GM23338 (cell line): ENCODE results near the gene EXO5. TPM values are rescaled to one million over a fixed set of nuclear protein-coding genes. Genes with fewer than 3 reads are reported as not detected.
A peak's percentile ranks its signal among the peaks of the same experiment; 100 is the strongest.

Source experiments
- ATAC-seq: fragments of 200-7000 bp; cut with Tn5 transposase; 3 replicates; pipeline ENCODE4 v1.9.1; 2020
- DNase-seq: peaks from one replicate; pipeline ENCODE4 v3.0.0-alpha.2; 2015; ENCODE audit warnings: low spot score
- H2AFZ ChIP-seq: fragments of 200-600 bp; sonication (generic); 2 replicates; pipeline ENCODE4 v1.8.0; 2016; ENCODE audit warnings: antibody characterized with exemption, mild to moderate bottlenecking, moderate library complexity
- H3F3A ChIP-seq: fragments of 200-600 bp; sonication (generic); replicated peaks from 2 replicates; pipeline ENCODE4 v1.8.0; 2017; ENCODE audit warnings: antibody characterized with exemption, mixed run types, low read depth
- H3K27ac ChIP-seq: fragments of 200-600 bp; sonication (generic); 2 replicates; pipeline ENCODE4 v1.6.1; 2016; ENCODE audit warnings: low read depth
- H3K27me3 ChIP-seq: fragments of 200-600 bp; sonication (generic); 2 replicates; pipeline ENCODE4 v1.8.0; 2016; ENCODE audit warnings: mild to moderate bottlenecking, mixed run types, moderate library complexity; ENCODE audit not compliant: insufficient read depth
- H3K36me3 ChIP-seq: fragments of 200-600 bp; sonication (generic); 2 replicates; pipeline ENCODE4 v1.8.0; 2016; ENCODE audit warnings: mild to moderate bottlenecking; ENCODE audit not compliant: insufficient read depth
- H3K4me1 ChIP-seq: fragments of 200-600 bp; sonication (generic); 2 replicates; pipeline ENCODE4 v1.8.0; 2016; ENCODE audit warnings: mild to moderate bottlenecking, moderate library complexity; ENCODE audit not compliant: insufficient read depth
- H3K4me2 ChIP-seq: fragments of 200-600 bp; sonication (generic); 2 replicates; pipeline ENCODE4 v1.7.1; 2017; ENCODE audit warnings: mixed run types
- H3K4me3 ChIP-seq: fragments of 200-600 bp; sonication (generic); 2 replicates; pipeline ENCODE4 v1.6.1; 2016; ENCODE audit warnings: mixed run types
- H3K79me2 ChIP-seq: fragments of 200-600 bp; sonication (generic); replicated peaks from 2 replicates; pipeline ENCODE4 v1.8.0; 2017; ENCODE audit warnings: mild to moderate bottlenecking; ENCODE audit not compliant: insufficient read depth
- H3K9me2 ChIP-seq: fragments of 200-600 bp; sonication (generic); 2 replicates; pipeline ENCODE4 v1.8.0; 2017; ENCODE audit not compliant: insufficient read depth
- H4K20me1 ChIP-seq: fragments of 200-600 bp; sonication (generic); replicated peaks from 2 replicates; pipeline ENCODE4 v1.8.0; 2017; ENCODE audit warnings: mild to moderate bottlenecking; ENCODE audit not compliant: insufficient read depth
- H3K27ac Mint-ChIP-seq: 2 replicates; pipeline ENCODE4 v1.8.0; 2020; ENCODE audit warnings: inconsistent platforms, mild to moderate bottlenecking, moderate library complexity, mixed read lengths
- H3K27me3 Mint-ChIP-seq: 3 replicates; pipeline ENCODE4 v1.8.0; 2022; ENCODE audit warnings: low read depth, mild to moderate bottlenecking, moderate library complexity, mixed read lengths, inconsistent platforms; ENCODE audit not compliant: insufficient read depth, poor library complexity
- H3K36me3 Mint-ChIP-seq: 3 replicates; pipeline ENCODE4 v1.8.0; 2021; ENCODE audit warnings: low read depth, mild to moderate bottlenecking, inconsistent platforms, moderate library complexity, mixed read lengths
- H3K4me1 Mint-ChIP-seq: 3 replicates; pipeline ENCODE4 v1.8.0; 2020; ENCODE audit warnings: mild to moderate bottlenecking, inconsistent platforms, mixed read lengths
- H3K4me3 Mint-ChIP-seq: 3 replicates; pipeline ENCODE4 v1.8.0; 2021; ENCODE audit warnings: moderate library complexity, mild to moderate bottlenecking, inconsistent platforms, mixed read lengths
- H3K9me3 Mint-ChIP-seq: 3 replicates; pipeline ENCODE4 v1.8.0; 2020; ENCODE audit warnings: moderate library complexity, mild to moderate bottlenecking, inconsistent platforms, mixed read lengths
- CREB1 ChIP-seq: fragments of 250-450 bp; sonication (Bioruptor Pico); IDR thresholded peaks from 2 replicates; pipeline ENCODE4 v1.5.0; 2020; ENCODE audit warnings: low read depth, mild to moderate bottlenecking, moderate library complexity
- EZH2 ChIP-seq: fragments of 200-600 bp; sonication (generic); IDR thresholded peaks from one replicate; pipeline ENCODE4 v1.8.0; 2017; ENCODE audit warnings: antibody characterized with exemption, mild to moderate bottlenecking, low read depth; ENCODE audit not compliant: unreplicated experiment
- JUNB ChIP-seq: IDR thresholded peaks from one replicate; pipeline ENCODE4 v1.6.1; 2016; ENCODE audit warnings: antibody characterized with exemption; ENCODE audit not compliant: unreplicated experiment
- ZNF114 ChIP-seq: fragments of 250-450 bp; sonication (Bioruptor Pico); IDR thresholded peaks from 2 replicates; pipeline ENCODE4 v1.5.0; 2020; ENCODE audit warnings: mild to moderate bottlenecking, moderate library complexity
- polyA plus RNA-seq: library from polyadenylated mRNA; unstranded; fragments of >200 nt; fragmentation: Nextera tagmentation; extraction: Ambion mirVana; gene quantifications from 2 replicates; pipeline ENCODE4 v1.2.1, GENCODE V29; 2016
- total RNA-seq: library from RNA; depleted of rRNA; stranded (reverse); fragments of >200 nt; shearing (Covaris generic); gene quantifications from 2 replicates; pipeline ENCODE4 v1.2.3, GENCODE V29; 2014
- TF ChIP-seq, protein P1 (sequence below), 2 experiments: fragments of 200-600 bp in 1 of 2; sonication (generic) in 1 of 2; conservative IDR thresholded peaks; 2 replicates each; pipeline versions ENCODE4 v1.5.1 to v1.6.1; 2016 to 2017; ENCODE audit warnings: antibody characterized with exemption in 2 of 2, low read depth in 2 of 2, mild to moderate bottlenecking in 2 of 2, moderate library complexity in 1 of 2
- TF ChIP-seq, protein P2 (sequence below): fragments of 250-450 bp; sonication (Bioruptor Pico); IDR thresholded peaks from 2 replicates; pipeline ENCODE4 v1.5.0; 2020; ENCODE audit warnings: mild to moderate bottlenecking, moderate library complexity
- TF ChIP-seq, protein P3 (sequence below): IDR thresholded peaks from one replicate; pipeline ENCODE4 v1.6.1; 2018; ENCODE audit warnings: antibody characterized with exemption; ENCODE audit not compliant: unreplicated experiment

The EXO5 gene
- total and polyA plus RNA-seq, 2 experiments from 2014 or later, result 4.4 to 7.2 TPM

DNA sequence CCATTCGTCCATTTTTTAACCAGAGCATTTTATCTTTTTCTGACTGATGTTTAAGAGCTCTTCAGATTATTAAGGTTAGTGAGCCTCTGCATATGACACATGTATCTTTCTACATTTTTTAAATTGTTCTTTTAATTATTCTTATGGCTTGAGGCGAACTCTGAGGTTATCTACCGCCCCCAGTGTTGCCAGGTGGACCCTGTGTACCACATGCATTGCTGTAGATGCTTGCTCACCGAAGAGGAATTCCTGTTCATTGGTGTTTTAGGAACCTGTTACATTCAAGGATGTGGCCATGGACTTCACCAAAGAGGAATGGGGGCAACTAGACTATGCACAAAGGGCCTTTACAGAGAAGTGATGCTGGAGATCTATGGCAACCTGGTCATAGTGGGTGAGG is 54.7 kb downstream of the EXO5 start:
- Histone ChIP-seq H3K4me1 (no peaks in the 10 kb centered on the region), H3K4me3 (no peak overlapping the region), H3K27ac (no peak overlapping the region), H3K27me3 (no peaks in the 10 kb centered on the region), H3K36me3 (no peaks in the 10 kb centered on the region), H3K9me2 (no peaks in the 10 kb centered on the region), H3K79me2 (no peaks in the 10 kb centered on the region), H4K20me1 (no peaks in the 10 kb centered on the region), H2AFZ (no peak overlapping the region), H3K4me2 (no peak overlapping the region), H3F3A (no peaks in the 10 kb centered on the region)
- H3K9me3 Mint-ChIP-seq, result peaks cover 12% of the 10 kb centered on the region
- peaks cover 4% of the 10 kb centered on the region; the same call in 1 of the 3 replicates for H3K4me1 Mint-ChIP-seq
- no peak overlapping the region for H3K4me3 Mint-ChIP-seq
- TF ChIP-seq, protein P1, sequence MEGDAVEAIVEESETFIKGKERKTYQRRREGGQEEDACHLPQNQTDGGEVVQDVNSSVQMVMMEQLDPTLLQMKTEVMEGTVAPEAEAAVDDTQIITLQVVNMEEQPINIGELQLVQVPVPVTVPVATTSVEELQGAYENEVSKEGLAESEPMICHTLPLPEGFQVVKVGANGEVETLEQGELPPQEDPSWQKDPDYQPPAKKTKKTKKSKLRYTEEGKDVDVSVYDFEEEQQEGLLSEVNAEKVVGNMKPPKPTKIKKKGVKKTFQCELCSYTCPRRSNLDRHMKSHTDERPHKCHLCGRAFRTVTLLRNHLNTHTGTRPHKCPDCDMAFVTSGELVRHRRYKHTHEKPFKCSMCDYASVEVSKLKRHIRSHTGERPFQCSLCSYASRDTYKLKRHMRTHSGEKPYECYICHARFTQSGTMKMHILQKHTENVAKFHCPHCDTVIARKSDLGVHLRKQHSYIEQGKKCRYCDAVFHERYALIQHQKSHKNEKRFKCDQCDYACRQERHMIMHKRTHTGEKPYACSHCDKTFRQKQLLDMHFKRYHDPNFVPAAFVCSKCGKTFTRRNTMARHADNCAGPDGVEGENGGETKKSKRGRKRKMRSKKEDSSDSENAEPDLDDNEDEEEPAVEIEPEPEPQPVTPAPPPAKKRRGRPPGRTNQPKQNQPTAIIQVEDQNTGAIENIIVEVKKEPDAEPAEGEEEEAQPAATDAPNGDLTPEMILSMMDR (conservative IDR thresholded peaks at IDR 0.05; ENCODE audit: low read depth in 2 of 2), result 0 out of 4 replicates have a peak, but pooled peaks of 1 of the 2 experiments have one; percentile 9
- TF ChIP-seq JUNB, result no peak
- no peak for DNase-seq
- H3K27ac Mint-ChIP-seq, result no peak overlapping the region
- ATAC-seq, result no peak
- H3K27me3 Mint-ChIP-seq, result no peaks in the 10 kb centered on the region
- peaks cover 4% of the 10 kb centered on the region; the same call in 2 of the 3 replicates for H3K36me3 Mint-ChIP-seq

DNA sequence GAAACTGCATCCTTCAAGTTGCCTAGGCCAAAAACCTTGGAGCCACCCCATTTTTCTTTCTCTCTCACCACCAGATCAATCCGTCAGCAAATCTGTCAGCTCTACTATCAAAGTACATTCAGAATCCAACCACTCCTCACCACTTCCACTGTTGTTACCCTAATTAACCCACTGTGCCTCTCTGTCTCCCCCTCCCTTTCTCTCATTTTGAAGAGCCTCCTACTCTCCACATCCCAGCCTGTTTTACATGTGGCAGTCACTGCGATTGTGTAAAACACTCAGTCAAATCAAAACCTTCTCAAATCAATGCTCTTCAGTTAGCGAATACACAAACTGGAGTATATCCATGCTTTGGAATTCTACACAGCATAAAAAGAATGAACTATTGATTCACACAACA is 55.9 kb downstream of the EXO5 start:
- Histone ChIP-seq H3K4me1 (no peaks in the 10 kb centered on the region), H3K27ac (no peak overlapping the region), H2AFZ (no peak overlapping the region), H3K9me2 (no peaks in the 10 kb centered on the region), H4K20me1 (no peaks in the 10 kb centered on the region), H3K27me3 (no peaks in the 10 kb centered on the region), H3K4me2 (no peak overlapping the region), H3F3A (no peaks in the 10 kb centered on the region), H3K79me2 (no peaks in the 10 kb centered on the region), H3K4me3 (no peak overlapping the region), H3K36me3 (no peaks in the 10 kb centered on the region)
- peaks cover 4% of the 10 kb centered on the region; the same call in 1 of the 3 replicates for H3K4me1 Mint-ChIP-seq
- no peak overlapping the region for H3K27ac Mint-ChIP-seq
- H3K36me3 Mint-ChIP-seq, result peaks cover 4% of the 10 kb centered on the region; the same call in 2 of the 3 replicates
- H3K27me3 Mint-ChIP-seq, result no peaks in the 10 kb centered on the region
- DNase-seq (no peak), ATAC-seq (peak; percentile 45; the same call in 1 of the 3 replicates)
- no peak overlapping the region for H3K4me3 Mint-ChIP-seq
- H3K9me3 Mint-ChIP-seq, result peaks cover 4% of the 10 kb centered on the region; the same call in 1 of the 3 replicates
- no peak for TF ChIP-seq ZNF114
- TF ChIP-seq, protein P2, sequence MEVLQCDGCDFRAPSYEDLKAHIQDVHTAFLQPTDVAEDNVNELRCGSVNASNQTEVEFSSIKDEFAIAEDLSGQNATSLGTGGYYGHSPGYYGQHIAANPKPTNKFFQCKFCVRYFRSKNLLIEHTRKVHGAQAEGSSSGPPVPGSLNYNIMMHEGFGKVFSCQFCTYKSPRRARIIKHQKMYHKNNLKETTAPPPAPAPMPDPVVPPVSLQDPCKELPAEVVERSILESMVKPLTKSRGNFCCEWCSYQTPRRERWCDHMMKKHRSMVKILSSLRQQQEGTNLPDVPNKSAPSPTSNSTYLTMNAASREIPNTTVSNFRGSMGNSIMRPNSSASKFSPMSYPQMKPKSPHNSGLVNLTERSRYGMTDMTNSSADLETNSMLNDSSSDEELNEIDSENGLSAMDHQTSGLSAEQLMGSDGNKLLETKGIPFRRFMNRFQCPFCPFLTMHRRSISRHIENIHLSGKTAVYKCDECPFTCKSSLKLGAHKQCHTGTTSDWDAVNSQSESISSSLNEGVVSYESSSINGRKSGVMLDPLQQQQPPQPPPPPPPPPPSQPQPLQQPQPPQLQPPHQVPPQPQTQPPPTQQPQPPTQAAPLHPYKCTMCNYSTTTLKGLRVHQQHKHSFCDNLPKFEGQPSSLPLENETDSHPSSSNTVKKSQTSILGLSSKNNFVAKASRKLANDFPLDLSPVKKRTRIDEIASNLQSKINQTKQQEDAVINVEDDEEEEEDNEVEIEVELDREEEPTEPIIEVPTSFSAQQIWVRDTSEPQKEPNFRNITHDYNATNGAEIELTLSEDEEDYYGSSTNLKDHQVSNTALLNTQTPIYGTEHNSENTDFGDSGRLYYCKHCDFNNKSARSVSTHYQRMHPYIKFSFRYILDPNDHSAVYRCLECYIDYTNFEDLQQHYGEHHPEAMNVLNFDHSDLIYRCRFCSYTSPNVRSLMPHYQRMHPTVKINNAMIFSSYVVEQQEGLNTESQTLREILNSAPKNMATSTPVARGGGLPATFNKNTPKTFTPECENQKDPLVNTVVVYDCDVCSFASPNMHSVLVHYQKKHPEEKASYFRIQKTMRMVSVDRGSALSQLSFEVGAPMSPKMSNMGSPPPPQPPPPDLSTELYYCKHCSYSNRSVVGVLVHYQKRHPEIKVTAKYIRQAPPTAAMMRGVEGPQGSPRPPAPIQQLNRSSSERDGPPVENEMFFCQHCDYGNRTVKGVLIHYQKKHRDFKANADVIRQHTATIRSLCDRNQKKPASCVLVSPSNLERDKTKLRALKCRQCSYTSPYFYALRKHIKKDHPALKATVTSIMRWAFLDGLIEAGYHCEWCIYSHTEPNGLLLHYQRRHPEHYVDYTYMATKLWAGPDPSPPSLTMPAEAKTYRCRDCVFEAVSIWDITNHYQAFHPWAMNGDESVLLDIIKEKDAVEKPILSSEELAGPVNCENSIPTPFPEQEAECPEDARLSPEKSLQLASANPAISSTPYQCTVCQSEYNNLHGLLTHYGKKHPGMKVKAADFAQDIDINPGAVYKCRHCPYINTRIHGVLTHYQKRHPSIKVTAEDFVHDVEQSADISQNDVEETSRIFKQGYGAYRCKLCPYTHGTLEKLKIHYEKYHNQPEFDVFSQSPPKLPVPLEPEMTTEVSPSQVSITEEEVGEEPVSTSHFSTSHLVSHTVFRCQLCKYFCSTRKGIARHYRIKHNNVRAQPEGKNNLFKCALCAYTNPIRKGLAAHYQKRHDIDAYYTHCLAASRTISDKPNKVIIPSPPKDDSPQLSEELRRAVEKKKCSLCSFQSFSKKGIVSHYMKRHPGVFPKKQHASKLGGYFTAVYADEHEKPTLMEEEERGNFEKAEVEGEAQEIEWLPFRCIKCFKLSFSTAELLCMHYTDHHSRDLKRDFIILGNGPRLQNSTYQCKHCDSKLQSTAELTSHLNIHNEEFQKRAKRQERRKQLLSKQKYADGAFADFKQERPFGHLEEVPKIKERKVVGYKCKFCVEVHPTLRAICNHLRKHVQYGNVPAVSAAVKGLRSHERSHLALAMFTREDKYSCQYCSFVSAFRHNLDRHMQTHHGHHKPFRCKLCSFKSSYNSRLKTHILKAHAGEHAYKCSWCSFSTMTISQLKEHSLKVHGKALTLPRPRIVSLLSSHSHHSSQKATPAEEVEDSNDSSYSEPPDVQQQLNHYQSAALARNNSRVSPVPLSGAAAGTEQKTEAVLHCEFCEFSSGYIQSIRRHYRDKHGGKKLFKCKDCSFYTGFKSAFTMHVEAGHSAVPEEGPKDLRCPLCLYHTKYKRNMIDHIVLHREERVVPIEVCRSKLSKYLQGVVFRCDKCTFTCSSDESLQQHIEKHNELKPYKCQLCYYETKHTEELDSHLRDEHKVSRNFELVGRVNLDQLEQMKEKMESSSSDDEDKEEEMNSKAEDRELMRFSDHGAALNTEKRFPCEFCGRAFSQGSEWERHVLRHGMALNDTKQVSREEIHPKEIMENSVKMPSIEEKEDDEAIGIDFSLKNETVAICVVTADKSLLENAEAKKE, result no peak
- TF ChIP-seq, protein P3, sequence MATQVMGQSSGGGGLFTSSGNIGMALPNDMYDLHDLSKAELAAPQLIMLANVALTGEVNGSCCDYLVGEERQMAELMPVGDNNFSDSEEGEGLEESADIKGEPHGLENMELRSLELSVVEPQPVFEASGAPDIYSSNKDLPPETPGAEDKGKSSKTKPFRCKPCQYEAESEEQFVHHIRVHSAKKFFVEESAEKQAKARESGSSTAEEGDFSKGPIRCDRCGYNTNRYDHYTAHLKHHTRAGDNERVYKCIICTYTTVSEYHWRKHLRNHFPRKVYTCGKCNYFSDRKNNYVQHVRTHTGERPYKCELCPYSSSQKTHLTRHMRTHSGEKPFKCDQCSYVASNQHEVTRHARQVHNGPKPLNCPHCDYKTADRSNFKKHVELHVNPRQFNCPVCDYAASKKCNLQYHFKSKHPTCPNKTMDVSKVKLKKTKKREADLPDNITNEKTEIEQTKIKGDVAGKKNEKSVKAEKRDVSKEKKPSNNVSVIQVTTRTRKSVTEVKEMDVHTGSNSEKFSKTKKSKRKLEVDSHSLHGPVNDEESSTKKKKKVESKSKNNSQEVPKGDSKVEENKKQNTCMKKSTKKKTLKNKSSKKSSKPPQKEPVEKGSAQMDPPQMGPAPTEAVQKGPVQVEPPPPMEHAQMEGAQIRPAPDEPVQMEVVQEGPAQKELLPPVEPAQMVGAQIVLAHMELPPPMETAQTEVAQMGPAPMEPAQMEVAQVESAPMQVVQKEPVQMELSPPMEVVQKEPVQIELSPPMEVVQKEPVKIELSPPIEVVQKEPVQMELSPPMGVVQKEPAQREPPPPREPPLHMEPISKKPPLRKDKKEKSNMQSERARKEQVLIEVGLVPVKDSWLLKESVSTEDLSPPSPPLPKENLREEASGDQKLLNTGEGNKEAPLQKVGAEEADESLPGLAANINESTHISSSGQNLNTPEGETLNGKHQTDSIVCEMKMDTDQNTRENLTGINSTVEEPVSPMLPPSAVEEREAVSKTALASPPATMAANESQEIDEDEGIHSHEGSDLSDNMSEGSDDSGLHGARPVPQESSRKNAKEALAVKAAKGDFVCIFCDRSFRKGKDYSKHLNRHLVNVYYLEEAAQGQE, result no peak
- TF ChIP-seq, protein P1 (conservative IDR thresholded peaks at IDR 0.05; ENCODE audit: low read depth in 2 of 2), result no peak
- TF ChIP-seq CREB1 (CRISPR knock-in tag), result no peak
- TF ChIP-seq EZH2, result no peak
